Right lung (tissue), 5 donors: Measurements from ENCODE around the gene FAM98C. TPM values are rescaled to one million over a fixed set of nuclear protein-coding genes. Genes with fewer than 3 reads are reported as not detected.
"Not testable (repeated sequence)": the region's sequence is repeated elsewhere in the genome, so short reads cannot be mapped to it uniquely, and the experiment has no call there.

Source experiments
- DNase-seq, 2 donors: peaks; one replicate each; pipeline ENCODE4 v3.0.0-alpha.2; 2013
- polyA plus RNA-seq, 5 donors: library from polyadenylated mRNA; unstranded; fragments of 120-200 nt; gene quantifications; one replicate each; pipeline versions ENCODE4 v1.2.1 to v1.2.3, GENCODE V29; 2013; ENCODE audit warnings: inconsistent platforms in 1 of 5, low replicate concordance in 1 of 5; ENCODE audit not compliant: insufficient read length in 5 of 5, insufficient read depth in 1 of 5

The FAM98C gene
- polyA plus RNA-seq, 5 donors = 15.1 to 22.6 (median 19.1) TPM

DNA sequence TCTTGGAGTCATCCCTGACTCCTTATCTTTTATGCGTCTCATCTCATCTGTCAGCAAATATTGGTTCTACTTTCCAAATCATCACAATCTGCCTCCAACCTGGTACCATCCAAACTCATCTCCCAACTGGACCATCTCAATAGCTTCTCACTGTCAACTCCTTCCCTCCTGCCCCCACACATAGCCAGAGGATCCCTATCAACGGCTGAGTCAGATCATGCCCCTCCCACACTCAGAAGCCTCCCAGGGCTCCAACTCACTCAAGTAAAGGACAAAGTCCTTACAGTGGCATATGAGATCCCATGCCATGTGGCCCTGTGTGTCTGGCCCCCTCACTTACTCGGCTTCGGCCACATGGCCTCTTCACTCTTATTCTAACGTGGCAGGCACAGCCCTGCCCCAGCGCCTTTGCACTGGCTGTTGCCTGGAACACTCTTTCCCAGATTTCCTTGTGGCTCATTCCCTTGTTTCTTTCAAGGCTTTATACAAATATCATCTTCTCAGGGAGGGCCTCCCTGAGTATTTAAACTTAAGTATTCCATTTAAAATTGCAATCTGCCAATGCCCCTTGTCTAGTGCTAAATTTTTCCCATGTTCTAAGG lies 10.1 kb upstream of the FAM98C start:
- DNase-seq = no peak

GRCh38 chr19:38394488-38394887 lies 8.4 kb upstream of the FAM98C start:
- DNase-seq = no peak

- no peak for DNase-seq
Measured at GRCh38 chr19:38395381-38396114, 7.3 kb upstream of the FAM98C start.

DNA sequence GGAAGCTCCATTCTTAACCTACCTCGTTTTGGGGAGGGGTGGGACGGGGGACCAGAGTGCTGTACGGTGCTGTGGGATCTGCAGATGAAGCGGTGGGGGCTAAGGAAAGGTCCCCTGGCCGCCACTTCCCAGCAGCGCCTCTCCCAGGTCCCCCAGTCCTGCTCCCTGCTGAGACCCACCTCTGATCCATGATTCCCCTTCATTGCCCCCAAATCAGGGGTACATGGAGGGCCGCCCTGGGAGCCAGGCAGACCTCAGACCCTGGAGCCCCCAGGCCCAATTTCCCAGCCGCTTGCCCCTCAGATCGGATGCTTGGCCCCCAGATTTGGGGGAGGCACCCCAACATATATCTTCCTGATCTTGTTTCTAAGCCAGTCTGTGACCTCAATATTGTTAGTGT lies 3.8 kb upstream of the FAM98C start:
- no peak for DNase-seq

DNA sequence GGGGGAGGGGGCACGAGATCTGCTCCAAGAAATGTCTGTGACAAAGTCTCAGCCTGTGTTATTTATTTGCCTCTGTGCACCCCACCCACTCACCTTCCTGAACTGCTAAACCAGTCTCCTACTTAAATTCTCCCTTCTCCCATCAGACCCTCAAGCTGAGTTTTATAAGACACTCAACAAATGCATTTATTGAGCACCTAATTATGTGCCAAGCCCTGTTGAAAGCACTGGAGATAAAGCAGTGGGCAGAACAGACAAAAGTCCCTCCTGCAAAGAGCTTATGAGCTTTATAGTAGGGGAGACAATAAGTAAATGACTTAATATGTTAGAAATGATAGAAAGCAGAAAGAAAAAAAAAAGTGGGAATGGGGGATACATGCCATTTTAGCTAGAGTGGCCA lies 3.4 kb upstream of the FAM98C start:
- no peak for DNase-seq

DNA sequence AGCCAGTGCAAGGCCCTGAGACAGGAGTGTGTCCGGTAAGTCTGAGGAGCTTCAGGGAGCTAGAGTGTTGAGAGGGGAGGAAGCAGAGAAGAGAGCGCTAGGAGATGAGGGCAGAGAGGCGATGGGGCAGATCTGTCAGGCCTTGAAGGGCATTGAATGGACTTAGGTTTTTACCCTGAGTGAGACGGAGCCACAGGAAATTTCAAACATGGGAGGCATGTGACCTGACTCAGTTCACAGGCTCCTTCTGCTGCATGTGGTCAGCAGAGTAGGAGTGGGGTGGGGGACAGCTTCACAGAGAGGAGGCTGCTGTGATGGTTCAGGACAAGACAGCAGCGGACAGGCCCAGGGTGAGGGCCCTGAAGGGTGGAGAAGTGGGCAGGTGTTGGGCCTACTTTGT lies 2.5 kb upstream of the FAM98C start:
- no peak for DNase-seq

DNA sequence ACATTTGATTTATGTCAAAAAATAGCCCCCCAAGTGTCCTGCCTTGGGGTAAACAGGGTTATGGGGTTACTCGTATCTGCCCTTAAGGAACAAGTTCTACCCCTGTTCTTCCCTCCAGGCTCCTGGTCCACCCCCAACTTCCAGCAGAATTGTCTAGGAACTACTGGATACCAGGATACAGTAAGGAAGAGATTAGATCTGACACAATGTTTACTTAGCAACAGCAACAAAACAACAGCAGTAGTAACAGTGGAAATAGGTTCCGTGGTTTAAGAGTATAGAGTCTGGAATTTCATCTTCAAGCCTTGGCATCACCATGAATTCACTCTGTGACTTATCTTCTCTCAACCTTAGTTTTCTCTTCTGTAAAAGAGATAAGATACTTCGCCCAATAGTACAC lies 1.7 kb upstream of the FAM98C start:
- DNase-seq = no peak

DNA sequence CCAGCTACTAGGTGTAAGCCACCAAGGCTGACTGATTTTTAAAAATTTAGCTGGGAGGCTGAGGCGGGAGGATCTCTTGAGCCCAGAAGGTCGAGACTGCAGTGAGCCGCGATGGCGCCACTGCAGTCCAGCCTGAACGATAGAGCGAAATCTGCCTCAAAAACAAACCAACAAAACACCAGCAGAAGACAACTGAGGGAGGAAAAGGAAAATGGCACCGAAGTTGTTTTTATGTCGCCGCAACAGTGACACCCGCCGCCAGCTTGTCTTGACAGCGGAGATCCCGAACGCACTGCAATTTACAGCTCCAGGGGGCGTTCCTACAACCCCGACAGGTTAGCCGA lies 298 bp upstream of the FAM98C start:
- no peak for DNase-seq

DNA sequence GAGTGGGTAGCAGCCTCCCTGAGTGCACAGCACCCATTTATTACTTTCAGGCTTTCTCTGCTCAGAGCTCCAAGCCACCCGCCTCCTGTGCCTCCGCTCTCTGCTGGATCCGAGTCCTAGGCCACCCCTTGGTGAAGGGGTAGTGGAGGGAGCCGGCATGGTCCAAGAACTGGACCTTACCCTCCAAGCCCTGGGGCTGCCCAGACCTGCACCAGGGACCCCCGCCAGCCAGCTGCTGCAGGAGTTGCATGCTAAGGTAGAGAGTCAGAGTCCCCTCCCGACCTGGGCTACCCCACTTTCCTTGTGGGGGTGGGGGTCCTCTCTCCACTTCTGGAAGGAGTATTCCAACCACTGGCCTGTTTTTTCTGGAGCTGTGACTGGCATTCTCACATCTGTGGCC lies 2.0 kb downstream of the FAM98C start:
- DNase-seq = no peak

DNA sequence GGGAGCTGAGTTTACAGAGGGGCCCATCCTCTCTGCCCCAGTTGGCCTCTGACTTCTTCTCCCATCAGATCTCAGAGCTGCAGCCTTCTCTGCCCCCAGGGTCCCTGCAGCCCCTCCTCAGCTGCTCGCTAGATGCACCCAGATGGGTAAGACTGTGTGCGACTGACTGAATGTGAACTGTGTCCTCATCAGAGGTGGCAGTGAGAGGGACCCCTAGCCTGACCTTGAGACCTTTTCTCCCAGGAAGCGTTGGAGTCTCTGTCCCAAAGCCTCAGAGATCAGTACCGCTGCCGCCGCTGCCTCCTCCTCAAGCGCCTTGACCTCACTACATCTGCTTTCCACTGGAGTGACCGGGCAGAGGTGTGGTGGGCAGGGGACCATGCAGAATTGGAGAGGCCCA lies 2.4 kb downstream of the FAM98C start:
- no peak for DNase-seq

DNA sequence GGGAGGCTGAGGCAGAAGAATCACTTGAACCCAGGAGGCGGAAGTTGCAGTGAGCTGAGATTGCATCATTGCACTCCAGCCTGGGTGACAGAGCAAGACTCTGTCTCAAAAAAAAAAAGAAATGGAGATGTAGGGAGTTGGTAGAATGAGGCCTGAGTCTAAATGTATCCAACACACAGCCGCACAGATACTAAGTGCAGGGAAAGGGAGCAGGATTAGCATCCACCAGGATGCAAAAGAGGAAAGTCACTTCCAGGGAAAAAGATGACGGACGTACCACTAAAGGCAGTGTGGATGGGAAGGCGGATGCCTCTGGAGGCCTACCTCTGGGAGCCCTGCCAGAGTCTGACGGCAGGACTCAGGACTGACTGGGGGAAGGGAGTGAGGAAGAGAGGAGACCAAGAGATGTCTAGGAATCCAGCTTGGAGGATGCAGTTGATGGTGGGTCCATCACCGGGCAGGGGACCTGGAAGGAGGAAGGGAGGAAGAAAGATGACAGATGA lies 6.8 kb downstream of the FAM98C start:
- DNase-seq = no peak

GRCh38 chr19:38410407-38410806 lies 7.5 kb downstream of the FAM98C start:
- DNase-seq = not testable (repeated sequence)

GRCh38 chr19:38411041-38411712 lies 8.3 kb downstream of the FAM98C start:
- DNase-seq = no peak

GRCh38 chr19:38411898-38412297 lies 9.0 kb downstream of the FAM98C start:
- DNase-seq = not testable (repeated sequence)

DNA sequence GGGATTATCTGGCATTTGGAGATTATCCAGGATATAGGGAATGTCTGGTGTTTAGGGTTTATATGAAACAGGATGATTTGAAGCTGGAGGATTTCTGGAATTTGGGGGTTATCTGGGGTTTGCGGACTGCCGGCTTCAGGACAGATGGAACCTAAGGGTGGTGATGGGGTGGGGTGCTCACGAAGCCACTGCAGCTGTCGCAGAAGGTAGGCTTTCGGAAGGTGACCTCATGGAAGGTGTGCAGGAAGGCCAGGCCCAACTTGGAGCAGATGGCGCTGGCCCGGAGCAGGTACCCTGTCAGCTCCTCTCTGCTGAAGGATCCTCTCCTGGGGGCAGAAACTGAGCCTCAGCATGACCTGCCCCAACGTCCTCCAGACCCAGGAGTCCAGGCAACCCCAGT lies 9.6 kb downstream of the FAM98C start:
- no peak for DNase-seq

DNA sequence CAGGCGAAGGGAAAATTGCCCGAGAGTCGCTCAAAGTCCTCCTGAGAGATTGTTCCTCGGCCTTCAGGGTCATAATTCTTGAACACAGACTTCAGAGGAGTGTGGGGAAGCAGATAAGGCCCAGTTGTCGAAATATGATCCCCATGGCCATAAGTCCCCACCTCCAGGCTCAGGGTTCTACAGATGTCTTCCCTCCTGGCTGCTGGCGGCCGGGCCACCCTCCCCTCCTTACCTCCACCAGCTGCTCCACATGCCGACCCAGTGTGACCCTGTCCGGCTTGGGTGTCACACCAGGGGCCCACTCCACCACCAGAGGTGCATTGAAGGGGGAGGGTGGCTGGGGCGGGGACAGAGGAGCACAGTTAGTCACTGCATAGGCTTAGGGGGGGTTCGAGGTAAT lies 10.1 kb downstream of the FAM98C start:
- no peak for DNase-seq

- no peak for DNase-seq
Measured at GRCh38 chr19:38413416-38413815, 10.5 kb downstream of the FAM98C start.

DNA sequence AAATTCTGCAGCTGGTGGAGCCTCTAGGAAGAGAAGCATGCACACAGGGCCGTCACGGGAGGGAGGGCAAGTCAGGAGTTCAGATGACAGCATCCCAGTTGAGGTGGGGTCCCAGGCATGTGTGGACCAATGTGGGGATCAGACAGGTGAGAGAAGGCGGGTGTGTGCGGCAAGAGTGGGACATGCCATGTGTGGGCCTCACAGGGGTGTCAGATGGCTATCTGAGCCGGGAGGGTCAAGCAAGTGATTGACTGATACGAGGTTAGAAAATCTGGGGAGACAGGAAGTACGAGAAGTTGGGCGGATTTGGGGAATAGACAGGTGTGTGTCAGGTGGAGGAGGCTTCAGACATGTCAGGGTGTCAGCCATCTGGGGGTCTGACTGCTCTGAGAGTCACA lies 14.3 kb downstream of the FAM98C start:
- no peak for DNase-seq

DNA sequence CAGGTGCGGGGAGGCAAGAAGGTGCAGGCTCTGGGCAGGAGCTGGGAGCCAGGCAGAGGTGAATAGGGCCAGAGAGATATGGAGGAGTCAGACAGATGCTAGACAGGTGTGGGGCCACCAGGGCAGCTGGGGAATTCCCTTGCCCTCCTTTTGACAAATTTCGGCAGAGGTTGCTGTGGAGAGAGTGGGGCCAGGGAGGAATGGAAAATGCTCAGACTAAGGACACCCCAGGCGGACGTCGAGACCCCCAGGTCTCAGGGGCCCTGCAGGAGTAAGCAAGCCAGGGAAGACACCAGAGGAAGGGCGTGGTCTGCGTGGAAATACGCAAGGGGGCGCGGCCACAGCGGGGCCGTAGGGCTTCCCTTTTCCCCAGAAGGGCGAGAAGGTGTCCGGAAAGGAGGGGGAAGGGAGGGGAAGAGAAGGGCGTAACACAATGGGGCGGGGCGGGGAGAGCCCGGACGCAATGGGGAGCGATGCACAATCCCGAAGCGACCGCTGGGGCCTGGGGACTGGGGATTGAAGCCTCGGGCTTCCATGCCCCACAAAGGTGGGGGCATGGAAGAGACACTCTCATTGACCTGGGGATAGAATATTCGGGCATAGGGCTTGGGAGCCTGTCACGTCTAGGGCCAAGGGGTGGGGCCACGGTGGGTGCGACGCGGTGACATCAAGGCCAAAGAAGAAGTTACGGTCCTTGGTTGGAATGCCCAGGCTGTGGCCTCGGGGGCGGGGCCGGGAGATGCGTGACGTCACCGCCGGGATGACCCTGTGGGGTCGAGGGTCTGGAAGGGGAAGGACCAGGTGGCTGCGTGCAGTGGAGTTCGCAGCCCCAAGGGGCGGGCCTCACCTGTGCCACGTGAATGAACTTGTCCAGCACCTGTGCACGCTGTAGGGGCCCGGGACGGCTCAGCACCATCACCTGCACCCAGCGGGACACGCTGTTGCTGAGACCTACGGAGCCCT lies 14.9 kb downstream of the FAM98C start:
- no peak for DNase-seq

GRCh38 chr19:38420935-38421334 lies 18.0 kb downstream of the FAM98C start:
- DNase-seq = no peak

GRCh38 chr19:38421856-38422255 lies 19.0 kb downstream of the FAM98C start:
- DNase-seq = no peak

DNA sequence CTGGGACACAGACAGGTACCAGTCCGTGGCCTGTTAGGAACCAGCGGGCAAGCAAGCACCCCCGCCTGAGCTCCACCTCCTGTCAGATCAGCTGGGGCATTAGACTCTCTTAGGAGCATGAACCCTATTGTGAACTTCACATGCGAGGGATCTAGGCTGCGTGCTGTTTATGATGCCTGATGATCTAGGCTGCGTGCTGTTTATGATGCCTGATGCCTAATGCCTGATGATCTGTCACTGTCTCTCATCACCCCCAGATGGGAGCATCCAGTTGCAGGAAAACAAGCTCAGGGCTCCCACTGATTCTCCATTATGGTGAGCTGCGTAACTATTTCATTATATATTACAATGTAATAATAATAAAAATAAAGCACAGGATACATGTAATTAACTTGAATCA lies 19.5 kb downstream of the FAM98C start:
- no peak for DNase-seq
